ENCODE measurements around the gene CPT1C.

Gene CPT1C

GRCh38 chr19:49690656-49691242 lies at the start of gene CPT1C:
Gene CPT1C (plus strand): TSS chr19:49691116. CDS start chr19:49692253, 1,137 bp downstream.
- H3K27ac ChIP-seq = no peak within 1 kb of the TSS
- peak within 1 kb of the TSS; percentile 85 for H3K4me2 ChIP-seq (ENCODE audit: low read length)

GRCh38 chr19:49641688-49642491 lies 49.0 kb upstream of the CPT1C start, which contains the start of gene SCAF1:
Gene SCAF1 (plus strand): TSS chr19:49642209. CDS start chr19:49645027, 2,818 bp downstream.
- no peaks in the 10 kb centered on the region for H3K36me3 ChIP-seq (ENCODE audit: control insufficient read depth, insufficient read depth, low read length)
- H3K27ac ChIP-seq = peak within 1 kb of the TSS; percentile 98
- H3K79me2 ChIP-seq = peaks cover 45% of the 10 kb centered on the region
- no peaks in the 10 kb centered on the region for H3K9me3 ChIP-seq (ENCODE audit: control insufficient read depth, low read length)
- peak within 1 kb of the TSS; percentile 94 for H3K4me2 ChIP-seq (ENCODE audit: low read length)
- peaks cover 28% of the 10 kb centered on the region for H3K4me1 ChIP-seq
- peak within 1 kb of the TSS; percentile 85 for H3K9ac ChIP-seq
- H3K4me3 ChIP-seq (ENCODE audit: low read depth, low read length) = peak within 1 kb of the TSS; percentile 97
- TF ChIP-seq CTCF (IDR thresholded peaks at IDR 0.05) = no peak
- no peaks in the 10 kb centered on the region for H3K27me3 ChIP-seq (ENCODE audit: control insufficient read depth, insufficient read depth, low read length)
- H2AFZ ChIP-seq = peak within 1 kb of the TSS; percentile 86

More at GRCh38 chr19:49690656-49691242, at the start of gene CPT1C:
- Histone ChIP-seq H3K9me3 (ENCODE audit: control insufficient read depth, low read length) (no peaks in the 10 kb centered on the region), H3K36me3 (ENCODE audit: control insufficient read depth, insufficient read depth, low read length) (no peaks in the 10 kb centered on the region), H3K9ac (no peak within 1 kb of the TSS), H3K4me1 (peaks cover 2% of the 10 kb centered on the region), H2AFZ (peak within 1 kb of the TSS; percentile 48), H3K27me3 (ENCODE audit: control insufficient read depth, insufficient read depth, low read length) (no peaks in the 10 kb centered on the region), H3K79me2 (no peaks in the 10 kb centered on the region), H3K4me3 (ENCODE audit: low read depth, low read length) (peak within 1 kb of the TSS; percentile 61)
- no peak for TF ChIP-seq CTCF (IDR thresholded peaks at IDR 0.05)

- H3K4me1 ChIP-seq = peaks cover 28% of the 10 kb centered on the region
- H3K79me2 ChIP-seq = peaks cover 48% of the 10 kb centered on the region
- H3K9ac ChIP-seq = peak overlapping the region; percentile 85
- no peaks in the 10 kb centered on the region for H3K9me3 ChIP-seq (ENCODE audit: control insufficient read depth, low read length)
- H3K36me3 ChIP-seq (ENCODE audit: control insufficient read depth, insufficient read depth, low read length) = no peaks in the 10 kb centered on the region
- H3K27me3 ChIP-seq (ENCODE audit: control insufficient read depth, insufficient read depth, low read length) = no peaks in the 10 kb centered on the region
- H3K4me3 ChIP-seq (ENCODE audit: low read depth, low read length) = peak overlapping the region; percentile 97
- no peak for TF ChIP-seq CTCF (IDR thresholded peaks at IDR 0.05)
- peak overlapping the region; percentile 86 for H2AFZ ChIP-seq
- H3K27ac ChIP-seq = peak overlapping the region; percentile 82
- peak overlapping the region; percentile 85 for H3K4me2 ChIP-seq (ENCODE audit: low read length)
Measured at GRCh38 chr19:49642492-49643035, 48.4 kb upstream of the CPT1C start.

GRCh38 chr19:49643466-49643865 lies 47.5 kb upstream of the CPT1C start:
- Histone ChIP-seq H3K9ac (no peak overlapping the region), H3K27me3 (ENCODE audit: control insufficient read depth, insufficient read depth, low read length) (no peaks in the 10 kb centered on the region), H3K4me3 (ENCODE audit: low read depth, low read length) (peak overlapping the region; percentile 97), H3K4me1 (peaks cover 23% of the 10 kb centered on the region), H3K79me2 (peaks cover 48% of the 10 kb centered on the region), H2AFZ (no peak overlapping the region), H3K9me3 (ENCODE audit: control insufficient read depth, low read length) (no peaks in the 10 kb centered on the region), H3K36me3 (ENCODE audit: control insufficient read depth, insufficient read depth, low read length) (no peaks in the 10 kb centered on the region), H3K4me2 (ENCODE audit: low read length) (no peak overlapping the region), H3K27ac (no peak overlapping the region)
- no peak for TF ChIP-seq CTCF (IDR thresholded peaks at IDR 0.05)

All from parathyroid adenoma (tissue), 2 donors.